ENCODE results near the gene UHRF1. TPM values are rescaled to one million over a fixed set of nuclear protein-coding genes. Genes with fewer than 3 reads are reported as not detected.

UHRF1 gene
- total and polyA plus RNA-seq, 2 of the 13 experiments (the other 11 are each of a cell fraction or from before 2014, with no cell fraction given): 6.8 to 78.4 TPM

GRCh38 chr19:5002143-5002542, 92.8 kb downstream of the UHRF1 start (continued):
- TF ChIP-seq ZNF142 (CRISPR knock-in tag; IDR thresholded peaks at IDR 0.05) (no peak), ZNF350 (CRISPR knock-in tag; IDR thresholded peaks at IDR 0.05; ENCODE audit: borderline replicate concordance, low read depth) (no peak), PREB (CRISPR knock-in tag; IDR thresholded peaks at IDR 0.05) (no peak), ZBTB7B (CRISPR knock-in tag; IDR thresholded peaks at IDR 0.05) (no peak), ERF (CRISPR knock-in tag; IDR thresholded peaks at IDR 0.05) (no peak), SMARCE1 (IDR thresholded peaks at IDR 0.05; ENCODE audit: borderline replicate concordance) (no peak), ZSCAN20 (CRISPR knock-in tag; IDR thresholded peaks at IDR 0.05; ENCODE audit: borderline replicate concordance) (no peak), SALL2 (CRISPR knock-in tag; IDR thresholded peaks at IDR 0.05) (no peak), ZNF280B (CRISPR knock-in tag; IDR thresholded peaks at IDR 0.05; ENCODE audit: borderline replicate concordance) (no peak), TMF1 (CRISPR knock-in tag; IDR thresholded peaks at IDR 0.05; ENCODE audit: low read depth) (no peak), SKI (IDR thresholded peaks at IDR 0.05; ENCODE audit: partially characterized antibody) (no peak), SP4 (CRISPR knock-in tag; IDR thresholded peaks at IDR 0.05) (no peak), ZNF512 (CRISPR knock-in tag; IDR thresholded peaks at IDR 0.05) (peak; percentile 95), ZNF562 (CRISPR knock-in tag; IDR thresholded peaks at IDR 0.05; ENCODE audit: borderline replicate concordance) (no peak), ZNF282 (IDR thresholded peaks at IDR 0.05; ENCODE audit: partially characterized antibody) (no peak), ELF1 (CRISPR knock-in tag; IDR thresholded peaks at IDR 0.05) (no peak), ZNF800 (CRISPR knock-in tag; IDR thresholded peaks at IDR 0.05) (no peak)
- TF ChIP-seq, protein P1, sequence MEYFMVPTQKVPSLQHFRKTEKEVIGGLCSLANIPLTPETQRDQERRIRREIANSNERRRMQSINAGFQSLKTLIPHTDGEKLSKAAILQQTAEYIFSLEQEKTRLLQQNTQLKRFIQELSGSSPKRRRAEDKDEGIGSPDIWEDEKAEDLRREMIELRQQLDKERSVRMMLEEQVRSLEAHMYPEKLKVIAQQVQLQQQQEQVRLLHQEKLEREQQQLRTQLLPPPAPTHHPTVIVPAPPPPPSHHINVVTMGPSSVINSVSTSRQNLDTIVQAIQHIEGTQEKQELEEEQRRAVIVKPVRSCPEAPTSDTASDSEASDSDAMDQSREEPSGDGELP (IDR thresholded peaks at IDR 0.05; ENCODE audit: borderline replicate concordance, low read depth): no peak; the same call in 1 of the 2 replicates
